Endodermal cell (in vitro differentiated cells): Measurements from ENCODE around the gene LYPD5. TPM values are rescaled to one million over a fixed set of nuclear protein-coding genes. Genes with fewer than 3 reads are reported as not detected.
A peak's percentile ranks its signal among the peaks of the same experiment; 100 is the strongest.

Experiments used
- DNase-seq: peaks from one replicate; pipeline ENCODE4 v3.0.0-alpha.2; 2017
- H3K27ac ChIP-seq: 2 replicates; pipeline ENCODE4 v1.5.1; 2013; ENCODE audit warnings: mild to moderate bottlenecking, low read depth, low read length, moderate library complexity
- H3K27me3 ChIP-seq: 2 replicates; pipeline ENCODE4 v1.6.1; 2013; ENCODE audit warnings: mild to moderate bottlenecking, low read length, moderate library complexity; ENCODE audit not compliant: insufficient read depth, control insufficient read depth, poor library complexity, severe bottlenecking
- H3K36me3 ChIP-seq: 2 replicates; pipeline ENCODE4 v1.7.0; 2013; ENCODE audit warnings: mild to moderate bottlenecking, low read length, moderate library complexity; ENCODE audit not compliant: control insufficient read depth, insufficient read depth
- H3K4me1 ChIP-seq: one replicate; pipeline ENCODE4 v1.7.0; 2013; ENCODE audit warnings: low read length; ENCODE audit not compliant: control insufficient read depth, insufficient read depth
- H3K4me3 ChIP-seq: 2 replicates; pipeline ENCODE4 v1.5.1; 2013; ENCODE audit warnings: mild to moderate bottlenecking, low read length, moderate library complexity
- H3K9ac ChIP-seq: 2 replicates; pipeline ENCODE4 v1.6.1; 2013; ENCODE audit warnings: mild to moderate bottlenecking, low read length, moderate library complexity; ENCODE audit not compliant: poor library complexity, severe bottlenecking; ENCODE audit errors: extremely low read depth
- H3K9me3 ChIP-seq: 2 replicates; pipeline ENCODE4 v1.6.1; 2013; ENCODE audit warnings: mild to moderate bottlenecking, low read length, moderate library complexity; ENCODE audit not compliant: control insufficient read depth
- H3K27ac Mint-ChIP-seq: 2 replicates; pipeline ENCODE4 v1.8.0; 2020; ENCODE audit warnings: mixed read lengths
- H3K27me3 Mint-ChIP-seq: 2 replicates; pipeline ENCODE4 v1.8.0; 2021; ENCODE audit warnings: mild to moderate bottlenecking, mixed read lengths; ENCODE audit not compliant: insufficient read depth
- H3K36me3 Mint-ChIP-seq: 2 replicates; pipeline ENCODE4 v1.8.0; 2020; ENCODE audit warnings: low read depth, mixed read lengths
- H3K4me1 Mint-ChIP-seq: 2 replicates; pipeline ENCODE4 v1.8.0; 2020; ENCODE audit warnings: mixed read lengths
- H3K4me3 Mint-ChIP-seq: 2 replicates; pipeline ENCODE4 v1.8.0; 2020; ENCODE audit warnings: mild to moderate bottlenecking, moderate library complexity, mixed read lengths
- H3K9me3 Mint-ChIP-seq: 2 replicates; pipeline ENCODE4 v1.8.0; 2020; ENCODE audit warnings: mild to moderate bottlenecking, mixed read lengths
- WGBS, 2 experiments: methylation state at CpG; one replicate each; pipeline versions ENCODE4 v1.1.5 to v1.1.7; 2013; ENCODE audit warnings: missing lambda C conversion rate in 2 of 2, mixed read lengths in 1 of 2; ENCODE audit not compliant: insufficient coverage in 1 of 2, insufficient read length in 1 of 2; 5-methylcytosine and 5-hydroxymethylcytosine counted together
- total RNA-seq, 2 donors: library from RNA; stranded (reverse); fragmentation: NEBNext Ultra II Directional in 1 of 2; extraction: Animal tissue kit (Norgen Biotek cat#: 25700) in 1 of 2; gene quantifications; 2 replicates in 1 of 2; 3 replicates in 1 of 2; pipeline ENCODE4 v1.2.1, GENCODE V29; 2021
- TF ChIP-seq, protein P1 (sequence below): fragments of 200-600 bp; sonication (generic); conservative IDR thresholded peaks from 2 replicates; pipeline ENCODE4 v1.5.0; 2021; ENCODE audit warnings: antibody characterized with exemption, mild to moderate bottlenecking

The LYPD5 gene
- total RNA-seq, 2 donors from 2014 or later: 0.11 TPM; not detected in 1

DNA sequence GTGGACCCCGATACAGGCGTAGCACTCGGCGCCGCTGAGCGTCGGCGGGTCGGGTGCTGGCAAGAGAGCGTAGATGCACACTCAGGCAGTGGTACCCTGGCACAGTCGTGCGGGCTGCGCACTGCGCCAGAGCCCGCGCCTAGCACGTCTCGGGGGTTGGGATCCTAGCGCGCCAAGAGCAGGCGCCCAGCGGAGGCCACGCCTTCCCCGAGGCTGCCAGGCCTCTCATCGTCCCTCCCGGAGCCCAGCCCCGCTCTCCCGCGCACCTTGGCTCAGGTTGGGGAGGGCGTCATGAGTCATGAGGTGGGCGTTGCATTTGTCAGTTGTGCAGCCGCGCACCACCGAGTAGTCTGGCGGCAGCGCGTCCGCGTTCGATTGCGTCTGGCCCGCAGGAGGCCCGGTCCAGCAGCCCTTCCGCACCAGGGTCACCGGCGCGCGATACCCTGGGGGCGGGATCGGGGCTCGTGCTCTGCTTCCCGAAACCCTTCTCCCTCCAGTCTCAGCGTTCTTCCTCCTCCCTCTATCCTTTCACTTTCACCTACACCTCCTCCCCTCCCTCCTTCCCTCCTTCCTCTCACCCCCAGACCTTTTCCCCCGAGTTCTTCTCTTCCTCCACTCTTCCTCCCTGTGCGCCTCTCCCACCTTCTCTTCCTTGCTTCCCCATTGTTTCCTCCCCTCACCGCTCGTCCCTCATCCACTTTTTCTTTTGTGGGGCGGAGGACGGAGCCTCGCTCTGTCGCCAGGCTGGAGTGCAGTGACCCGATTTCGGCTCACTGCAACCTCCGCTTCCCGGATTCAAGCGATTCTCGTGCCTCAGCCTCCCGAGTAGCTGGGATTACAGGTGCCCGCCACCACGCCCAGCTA, 3.5 kb downstream of the LYPD5 start:
- H3K27me3 ChIP-seq: peaks cover 78% of the 10 kb centered on the region
- Mint-ChIP-seq H3K36me3 (no peaks in the 10 kb centered on the region), H3K27ac (no peak overlapping the region), H3K4me3 (peak overlapping the region; percentile 55), H3K9me3 (no peaks in the 10 kb centered on the region), H3K27me3 (peaks cover 90% of the 10 kb centered on the region), H3K4me1 (no peaks in the 10 kb centered on the region)
- WGBS, 2 experiments: 15 to 24% methylated on average over 39 to 70 of the region's 70 CpGs
- TF ChIP-seq, protein P1, sequence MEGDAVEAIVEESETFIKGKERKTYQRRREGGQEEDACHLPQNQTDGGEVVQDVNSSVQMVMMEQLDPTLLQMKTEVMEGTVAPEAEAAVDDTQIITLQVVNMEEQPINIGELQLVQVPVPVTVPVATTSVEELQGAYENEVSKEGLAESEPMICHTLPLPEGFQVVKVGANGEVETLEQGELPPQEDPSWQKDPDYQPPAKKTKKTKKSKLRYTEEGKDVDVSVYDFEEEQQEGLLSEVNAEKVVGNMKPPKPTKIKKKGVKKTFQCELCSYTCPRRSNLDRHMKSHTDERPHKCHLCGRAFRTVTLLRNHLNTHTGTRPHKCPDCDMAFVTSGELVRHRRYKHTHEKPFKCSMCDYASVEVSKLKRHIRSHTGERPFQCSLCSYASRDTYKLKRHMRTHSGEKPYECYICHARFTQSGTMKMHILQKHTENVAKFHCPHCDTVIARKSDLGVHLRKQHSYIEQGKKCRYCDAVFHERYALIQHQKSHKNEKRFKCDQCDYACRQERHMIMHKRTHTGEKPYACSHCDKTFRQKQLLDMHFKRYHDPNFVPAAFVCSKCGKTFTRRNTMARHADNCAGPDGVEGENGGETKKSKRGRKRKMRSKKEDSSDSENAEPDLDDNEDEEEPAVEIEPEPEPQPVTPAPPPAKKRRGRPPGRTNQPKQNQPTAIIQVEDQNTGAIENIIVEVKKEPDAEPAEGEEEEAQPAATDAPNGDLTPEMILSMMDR: no peak
- H3K4me1 ChIP-seq: no peaks in the 10 kb centered on the region
- H3K9ac ChIP-seq: no peak overlapping the region
- H3K27ac ChIP-seq: no peak overlapping the region
- H3K36me3 ChIP-seq: no peaks in the 10 kb centered on the region
- H3K4me3 ChIP-seq: peak overlapping the region; percentile 72
- H3K9me3 ChIP-seq: no peaks in the 10 kb centered on the region
- DNase-seq: peak; percentile 91

DNA sequence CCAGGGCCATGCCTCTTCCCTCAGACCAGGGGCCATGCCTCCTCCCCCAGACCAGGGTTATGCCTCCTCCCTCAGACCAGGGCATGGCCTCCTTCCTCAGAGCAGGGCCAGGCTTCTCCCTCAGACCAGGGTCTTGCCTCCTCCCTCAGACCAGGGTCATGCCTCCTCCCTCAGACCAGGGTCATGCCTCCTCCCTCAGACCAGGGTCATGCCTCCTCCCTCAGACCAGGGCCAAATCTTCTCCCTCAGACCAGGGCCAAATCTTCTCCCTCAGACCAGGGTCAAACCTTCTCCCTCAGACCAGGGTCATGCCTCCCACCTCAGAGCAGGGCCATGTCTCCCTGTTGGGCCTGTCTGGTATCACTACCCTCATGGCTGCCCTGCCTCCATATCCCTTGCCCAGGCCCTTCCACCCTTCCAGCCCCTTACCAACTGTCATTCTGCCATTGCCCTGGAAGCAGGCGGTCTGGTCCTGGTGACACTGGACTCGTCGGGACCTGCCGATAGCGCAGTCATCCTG, 4.2 kb downstream of the LYPD5 start:
- H3K4me3 Mint-ChIP-seq: peak overlapping the region; percentile 55
- Histone ChIP-seq H3K27me3 (peaks cover 85% of the 10 kb centered on the region), H3K4me3 (peak overlapping the region; percentile 72), H3K36me3 (no peaks in the 10 kb centered on the region), H3K9ac (no peak overlapping the region), H3K9me3 (no peaks in the 10 kb centered on the region), H3K4me1 (no peaks in the 10 kb centered on the region), H3K27ac (no peak overlapping the region)
- peaks cover 96% of the 10 kb centered on the region for H3K27me3 Mint-ChIP-seq
- H3K36me3 Mint-ChIP-seq: no peaks in the 10 kb centered on the region
- no peaks in the 10 kb centered on the region for H3K4me1 Mint-ChIP-seq
- H3K27ac Mint-ChIP-seq: no peak overlapping the region
- no peak for DNase-seq
- WGBS, 2 experiments: 33 to 36% methylated on average over 4 to 5 of the region's 5 CpGs
- TF ChIP-seq, protein P1: no peak
- H3K9me3 Mint-ChIP-seq: no peaks in the 10 kb centered on the region

DNA sequence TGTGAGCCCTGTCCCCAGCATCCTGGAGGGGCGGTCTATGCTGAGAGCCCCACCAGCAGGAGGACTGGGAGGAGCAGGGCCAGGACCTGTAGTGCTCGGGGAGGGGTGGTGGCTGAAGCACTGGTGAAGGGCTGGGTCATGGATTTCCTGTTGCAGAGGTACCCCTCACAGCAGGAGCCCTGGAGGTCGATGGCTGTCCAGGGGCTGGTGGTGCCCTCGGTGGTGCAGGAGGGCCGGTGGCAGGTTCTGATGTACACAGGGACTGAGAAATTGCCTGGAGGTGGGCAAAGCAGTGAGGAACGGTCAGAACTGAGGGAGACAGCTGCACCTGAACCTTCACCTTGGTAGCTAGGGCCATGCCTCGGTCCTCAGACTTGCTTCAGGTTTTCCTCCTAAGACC, 4.7 kb downstream of the LYPD5 start:
- 86 to 93% methylated on average over 3 to 7 of the region's 7 CpGs for WGBS, 2 experiments
- Histone ChIP-seq H3K27me3 (peaks cover 90% of the 10 kb centered on the region), H3K9me3 (no peaks in the 10 kb centered on the region), H3K4me3 (no peak overlapping the region), H3K36me3 (no peaks in the 10 kb centered on the region), H3K27ac (no peak overlapping the region), H3K4me1 (no peaks in the 10 kb centered on the region), H3K9ac (no peak overlapping the region)
- no peaks in the 10 kb centered on the region for H3K9me3 Mint-ChIP-seq
- H3K4me3 Mint-ChIP-seq: no peak overlapping the region
- H3K27me3 Mint-ChIP-seq: peaks cover 96% of the 10 kb centered on the region
- no peak overlapping the region for H3K27ac Mint-ChIP-seq
- H3K36me3 Mint-ChIP-seq: no peaks in the 10 kb centered on the region
- no peaks in the 10 kb centered on the region for H3K4me1 Mint-ChIP-seq
- no peak for DNase-seq
- TF ChIP-seq, protein P1: no peak
